K562 (cell line): ENCODE results near the gene GLIPR1L2. TPM values are rescaled to one million over a fixed set of nuclear protein-coding genes. Genes with fewer than 3 reads are reported as not detected.

Experiments used
- ATAC-seq: fragments of 200-7000 bp; cut with Tn5 transposase; 3 replicates; pipeline ENCODE4 v1.9.1; 2020; ENCODE audit warnings: moderate library complexity
- BruUV-seq: library from RNA; stranded (reverse); fragments of 400-500 nt; replicated peaks from 2 replicates; lab custom pipeline; 2021; lab: Mats Ljungman, UMichigan
- CTCF ChIA-PET: fragments of 300-600 bp; formaldehyde crosslinking; extraction: SDS; loops from one replicate; lab custom pipeline; 2021; ENCODE audit warnings: low intra/inter-chr PET ratio; lab: Yijun Ruan, JAX
- POLR2A ChIA-PET: fragments of 300-600, 350-650 bp; sonication (Branson Sonifier 250); formaldehyde crosslinking; extraction: SDS; loops from one replicate; lab custom pipeline; 2021; ENCODE audit warnings: antibody characterized with exemption, inconsistent platforms; lab: Yijun Ruan, JAX
- DNase-seq, 4 experiments: peaks; one replicate each; pipeline versions ENCODE4 v3.0.0 to v3.0.0-alpha.2; 2011 to 2018; ENCODE audit warnings: low spot score in 3 of 4, mixed read lengths in 3 of 4; ENCODE audit errors: extremely low read depth in 1 of 4
- FAIRE-seq: peaks from 2 replicates; lab custom pipeline; 2011; peaks lifted over from hg19 to GRCh38; lab: Jason Lieb, UNC
- H2AFZ ChIP-seq: 2 replicates; pipeline ENCODE4 v1.6.0; 2011; ENCODE audit warnings: low read depth, low read length, control low read depth, inconsistent platforms
- H3K27ac ChIP-seq: fragments of 200-600 bp; 3 replicates; pipeline ENCODE4 v1.8.0; 2011; ENCODE audit warnings: low read depth, mild to moderate bottlenecking, control low read depth, inconsistent platforms, low read length, moderate library complexity, mixed read lengths; ENCODE audit errors: extremely low read depth
- H3K27me3 ChIP-seq, 2 experiments: fragments of 300-600 bp in 1 of 2; 2 replicates in 1 of 2; 3 replicates in 1 of 2; pipeline versions ENCODE4 v1.6.0 to v1.8.0; 2011; ENCODE audit warnings: inconsistent platforms in 2 of 2, low read length in 2 of 2, mild to moderate bottlenecking in 1 of 2, mixed read lengths in 1 of 2, moderate library complexity in 1 of 2; ENCODE audit not compliant: control insufficient read depth in 2 of 2, insufficient read depth in 2 of 2
- H3K36me3 ChIP-seq: fragments of 300-600 bp; 3 replicates; pipeline ENCODE4 v1.8.0; 2011; ENCODE audit warnings: mild to moderate bottlenecking, low read length, inconsistent platforms; ENCODE audit not compliant: control insufficient read depth, insufficient read depth
- H3K4me1 ChIP-seq, 2 experiments: fragments of 200-600 bp in 1 of 2; replicated peaks in 1 of 2; 2 replicates in 1 of 2; 3 replicates in 1 of 2; pipeline versions ENCODE4 v1.5.1 to v1.8.0; 2011; ENCODE audit warnings: inconsistent platforms in 2 of 2, low read length in 2 of 2, mild to moderate bottlenecking in 1 of 2, mixed read lengths in 1 of 2, moderate library complexity in 1 of 2; ENCODE audit not compliant: control insufficient read depth in 2 of 2, insufficient read depth in 2 of 2
- H3K4me2 ChIP-seq: 2 replicates; pipeline ENCODE4 v1.6.1; 2011; ENCODE audit warnings: low read length, control low read depth, inconsistent platforms, mixed read lengths; ENCODE audit not compliant: insufficient read depth
- H3K4me3 ChIP-seq: fragments of 200-600 bp; sonication (generic), shearing (Covaris generic); 2 replicates; pipeline ENCODE4 v1.5.1; 2016; ENCODE audit warnings: control low read depth, inconsistent platforms
- H3K79me2 ChIP-seq: fragments of 200-600 bp; 3 replicates; pipeline ENCODE4 v1.8.0; 2011; ENCODE audit warnings: low read length, inconsistent platforms; ENCODE audit not compliant: control insufficient read depth, insufficient read depth
- H3K9ac ChIP-seq, 2 experiments: 2 replicates each; pipeline versions ENCODE4 v1.6.0 to v1.6.1; 2011; ENCODE audit warnings: low read depth in 2 of 2, low read length in 2 of 2, control low read depth in 1 of 2, inconsistent platforms in 1 of 2, mild to moderate bottlenecking in 1 of 2, mixed read lengths in 1 of 2; ENCODE audit not compliant: insufficient read depth in 1 of 2
- H3K9me1 ChIP-seq: one replicate; pipeline ENCODE4 v1.6.0; 2011; ENCODE audit warnings: inconsistent platforms, mild to moderate bottlenecking, low read length, moderate library complexity; ENCODE audit not compliant: control insufficient read depth, insufficient read depth
- H3K9me3 ChIP-seq: replicated peaks from 2 replicates; pipeline ENCODE4 v1.5.1; 2011; ENCODE audit warnings: low read depth, low read length, inconsistent platforms; ENCODE audit not compliant: control insufficient read depth, insufficient read depth
- H4K20me1 ChIP-seq: replicated peaks from 2 replicates; pipeline ENCODE4 v1.6.1; 2011; ENCODE audit warnings: low read length, inconsistent platforms, mixed read lengths; ENCODE audit not compliant: control insufficient read depth, insufficient read depth
- FOXO4 ChIP-seq: fragments of 450-650 bp; formaldehyde crosslinking; IDR thresholded peaks from 2 replicates; pipeline ENCODE4 v1.4.0; 2020; ENCODE audit warnings: mild to moderate bottlenecking, moderate library complexity
- MAZ ChIP-seq, 2 experiments: fragments of 450-650 bp in 1 of 2; sonication (generic) in 1 of 2; formaldehyde crosslinking; IDR thresholded peaks in 1 of 2; conservative IDR thresholded peaks in 1 of 2; 2 replicates each; pipeline versions ENCODE4 v1.4.0 to v1.5.0; 2020; ENCODE audit warnings: mild to moderate bottlenecking in 1 of 2, missing genetic modification reagents in 1 of 2
- POLR2AphosphoS2 ChIP-seq: IDR thresholded peaks from 2 replicates; pipeline ENCODE4 v1.6.1; 2012; ENCODE audit warnings: low read length, improper control_type of control experiment
- PREB ChIP-seq: sonication (generic); formaldehyde crosslinking; IDR thresholded peaks from 2 replicates; pipeline ENCODE4 v1.8.1; 2023; ENCODE audit warnings: mild to moderate bottlenecking, missing genetic modification reagents
- RBM34 ChIP-seq: fragments of 200-400 bp; formaldehyde crosslinking; IDR thresholded peaks from 2 replicates; pipeline ENCODE4 v1.6.1; 2018; ENCODE audit warnings: low read length, borderline replicate concordance; ENCODE audit not compliant: insufficient read depth
- SIN3A ChIP-seq, 2 experiments: fragments of 150-350 bp in 1 of 2; IDR thresholded peaks; 2 replicates each; pipeline ENCODE4 v1.6.1; 2011 to 2016; ENCODE audit warnings: borderline replicate concordance in 2 of 2, low read depth in 2 of 2, low read length in 2 of 2, mild to moderate bottlenecking in 2 of 2, moderate library complexity in 2 of 2; ENCODE audit not compliant: control insufficient read depth in 1 of 2
- SMAD4 ChIP-seq: fragments of 250-450 bp; sonication (Bioruptor Pico); conservative IDR thresholded peaks from 2 replicates; pipeline ENCODE4 v1.8.0; 2021; ENCODE audit warnings: inconsistent platforms, mild to moderate bottlenecking, moderate library complexity
- SRF ChIP-seq, 2 experiments: fragments of 250-450, 450-650 bp in 1 of 2; sonication (Bioruptor Pico) in 1 of 2; sonication (generic) in 1 of 2; formaldehyde crosslinking; IDR thresholded peaks; 2 replicates each; pipeline versions ENCODE4 v1.5.0 to v1.5.1; 2020 to 2022; ENCODE audit warnings: mild to moderate bottlenecking in 1 of 2, missing genetic modification reagents in 1 of 2
- STAT5B ChIP-seq: fragments of 250-450 bp; sonication (Bioruptor Pico); IDR thresholded peaks from 2 replicates; pipeline ENCODE4 v1.8.0; 2021; ENCODE audit warnings: mild to moderate bottlenecking, inconsistent platforms
- WGBS: fragments of 100-300 bp; shearing (Covaris generic); methylation state at CpG from one replicate; pipeline ENCODE4 v1.1.6; 2016; ENCODE audit warnings: low coverage, mixed read lengths; ENCODE audit not compliant: insufficient coverage; ENCODE audit errors: missing lambda C conversion rate; 5-methylcytosine and 5-hydroxymethylcytosine counted together
- in situ Hi-C: fragments of 300-500 bp; cut with MboI; formaldehyde crosslinking; loops from 4 replicates; pipeline ENCODE4 v1.15.0; 2018; ENCODE audit warnings: inconsistent platforms, mixed read lengths
- intact Hi-C: fragments of 100-400 bp; cut with micrococcal nuclease; formaldehyde crosslinking; loops from 2 replicates; pipeline ENCODE4 v1.14.2; 2022
- polyA plus RNA-seq, 8 experiments: library from polyadenylated mRNA; depleted of rRNA in 4 of 8; stranded (reverse) in 5 of 8; unstranded in 3 of 8; fragments of >200 nt; fragmentation: Nextera tagmentation in 2 of 8; fragmentation: Illumina TruSeq in 1 of 8; extraction: Ambion mirVana in 2 of 8; extraction: Trizol in 1 of 8; gene quantifications; 2 replicates each; pipeline versions ENCODE4 v1.2.1 to v1.2.3, GENCODE V29; 2011 to 2014; ENCODE audit warnings: inconsistent platforms in 1 of 8, missing spikeins in 1 of 8
- total RNA-seq, 7 experiments: library from RNA; depleted of rRNA in 6 of 7; stranded (reverse); fragments of >200 nt in 6 of 7; fragmentation: Illumina TruSeq in 2 of 7; extraction: Trizol in 2 of 7; gene quantifications; 2 replicates each; pipeline versions ENCODE4 v1.2.1 to v1.2.3, GENCODE V29; 2011 to 2021; ENCODE audit warnings: low replicate concordance in 1 of 7
- TF ChIP-seq, protein P1 (sequence below): fragments of 250-450 bp; sonication (Bioruptor Pico); IDR thresholded peaks from 2 replicates; pipeline ENCODE4 v1.8.0; 2021; ENCODE audit warnings: moderate library complexity, mild to moderate bottlenecking, inconsistent platforms

Gene GLIPR1L2
- total and polyA plus RNA-seq, 9 of the 15 experiments (the other 6 are each of a cell fraction or from before 2014, with no cell fraction given): not detected

DNA sequence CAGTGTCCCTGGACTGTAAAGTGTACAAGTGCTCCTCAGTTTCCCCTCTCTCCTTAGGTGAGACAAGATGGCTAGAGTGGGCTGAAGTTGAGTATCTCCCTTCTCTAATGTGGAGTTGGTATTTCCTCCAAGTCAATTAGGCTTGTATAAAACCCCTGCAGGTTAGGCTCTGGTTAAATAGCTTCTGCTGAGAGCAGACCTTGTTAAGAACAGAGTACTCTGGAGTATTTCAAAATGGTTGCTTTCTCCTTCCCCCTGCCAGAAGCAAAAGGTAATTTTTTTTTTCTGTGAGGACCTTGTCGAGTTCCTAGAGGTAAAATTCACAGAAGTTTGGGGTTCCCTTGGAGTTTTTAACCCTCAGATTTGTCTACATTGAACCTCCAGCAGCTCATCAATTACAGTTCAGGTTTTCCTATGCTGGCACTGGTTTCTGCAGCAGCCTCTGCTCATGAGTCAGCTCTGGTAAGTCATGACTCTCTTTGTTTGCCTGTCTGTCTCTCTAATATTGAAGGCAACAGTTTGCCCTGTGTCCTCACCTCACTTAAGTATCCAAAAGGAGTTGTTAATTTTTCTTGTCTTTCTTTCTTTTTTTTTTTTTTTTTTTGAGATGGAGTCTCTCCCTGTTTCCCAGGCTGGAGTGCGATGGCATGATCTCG is 61.9 kb downstream of the GLIPR1L2 start:
- DNase-seq (no peak), ATAC-seq (no peak), FAIRE-seq (no peak)
- 0% methylated on average over 2 of the region's 3 CpGs for WGBS
- H3K9me1 ChIP-seq: no peaks in the 10 kb centered on the region
- no peaks in the 10 kb centered on the region for H3K9me3 ChIP-seq
- no peaks in the 10 kb centered on the region for H3K36me3 ChIP-seq
- POLR2A ChIA-PET: no interaction called here
- H3K27ac ChIP-seq: no peak overlapping the region
- in situ Hi-C loops: no loop called here
- H2AFZ ChIP-seq: no peak overlapping the region
- intact Hi-C loops: no loop called here
- no peaks in the 10 kb centered on the region for H4K20me1 ChIP-seq
- no peak overlapping the region for H3K4me2 ChIP-seq
- no peak overlapping the region for H3K9ac ChIP-seq
- no peaks in the 10 kb centered on the region for H3K27me3 ChIP-seq
- CTCF ChIA-PET: no interaction called here
- no peaks in the 10 kb centered on the region for H3K79me2 ChIP-seq
- no peak for TF ChIP-seq SIN3A (IDR thresholded peaks at IDR 0.05; ENCODE audit: borderline replicate concordance in 2 of 2, control insufficient read depth in 1 of 2, low read depth in 2 of 2, low read length in 2 of 2)
- TF ChIP-seq, all 486 proteins: peak for 0
- BruUV-seq: no TSS peak
- Histone ChIP-seq H3K4me3 (no peak overlapping the region), H3K4me1 (no peaks in the 10 kb centered on the region)

DNA sequence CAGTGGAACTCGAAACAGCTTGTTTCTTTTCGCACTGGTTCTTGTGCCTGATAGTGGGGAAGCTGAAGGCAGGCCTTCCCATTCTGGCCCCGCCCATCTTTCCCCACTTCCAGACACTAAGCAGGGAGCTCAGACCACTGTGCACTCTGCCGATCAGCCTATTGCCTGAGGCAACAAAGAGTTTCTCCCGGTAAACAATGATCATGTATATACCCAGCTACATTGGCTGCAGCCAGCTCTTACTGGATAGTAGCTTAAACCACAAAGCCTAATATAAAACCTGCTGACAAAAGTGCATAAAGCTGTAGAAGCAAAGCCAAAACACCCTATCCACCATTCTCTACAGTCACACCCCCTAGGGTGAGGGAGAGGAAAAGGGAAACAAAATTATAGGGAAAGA is 65.0 kb downstream of the GLIPR1L2 start:
- Histone ChIP-seq H3K27me3 (no peaks in the 10 kb centered on the region), H3K36me3 (no peaks in the 10 kb centered on the region), H3K9ac (no peak overlapping the region), H3K4me1 (no peaks in the 10 kb centered on the region), H3K4me3 (no peak overlapping the region), H3K9me1 (no peaks in the 10 kb centered on the region), H3K79me2 (no peaks in the 10 kb centered on the region), H4K20me1 (no peaks in the 10 kb centered on the region), H3K4me2 (no peak overlapping the region), H2AFZ (no peak overlapping the region), H3K27ac (no peak overlapping the region), H3K9me3 (no peaks in the 10 kb centered on the region)
- no peak for FAIRE-seq
- ChIA-PET CTCF (no interaction called here), POLR2A (interaction anchor here (1.1 kb wide), 1 partner anchor 8 kb away, joined by 5 read pairs; no protein-coding TSS in a partner anchor)
- intact Hi-C loops (no loop called here), in situ Hi-C loops (no loop called here)
- no peak for ATAC-seq
- no TSS peak for BruUV-seq
- DNase-seq: no peak
- WGBS: 0% methylated on average over 5 of the region's 5 CpGs
- TF ChIP-seq POLR2AphosphoS2 (no peak), RBM34 (no peak), PREB (CRISPR knock-in tag) (no peak), SMAD4 (no peak), SRF (CRISPR knock-in tag; IDR thresholded peaks at IDR 0.05) (no peak), STAT5B (CRISPR knock-in tag) (no peak), FOXO4 (CRISPR knock-in tag) (no peak), MAZ (CRISPR knock-in tag; conservative IDR thresholded peaks at IDR 0.05 in 1 of 2, IDR thresholded peaks at IDR 0.05 in 1 of 2) (no peak)
- TF ChIP-seq, protein P1, sequence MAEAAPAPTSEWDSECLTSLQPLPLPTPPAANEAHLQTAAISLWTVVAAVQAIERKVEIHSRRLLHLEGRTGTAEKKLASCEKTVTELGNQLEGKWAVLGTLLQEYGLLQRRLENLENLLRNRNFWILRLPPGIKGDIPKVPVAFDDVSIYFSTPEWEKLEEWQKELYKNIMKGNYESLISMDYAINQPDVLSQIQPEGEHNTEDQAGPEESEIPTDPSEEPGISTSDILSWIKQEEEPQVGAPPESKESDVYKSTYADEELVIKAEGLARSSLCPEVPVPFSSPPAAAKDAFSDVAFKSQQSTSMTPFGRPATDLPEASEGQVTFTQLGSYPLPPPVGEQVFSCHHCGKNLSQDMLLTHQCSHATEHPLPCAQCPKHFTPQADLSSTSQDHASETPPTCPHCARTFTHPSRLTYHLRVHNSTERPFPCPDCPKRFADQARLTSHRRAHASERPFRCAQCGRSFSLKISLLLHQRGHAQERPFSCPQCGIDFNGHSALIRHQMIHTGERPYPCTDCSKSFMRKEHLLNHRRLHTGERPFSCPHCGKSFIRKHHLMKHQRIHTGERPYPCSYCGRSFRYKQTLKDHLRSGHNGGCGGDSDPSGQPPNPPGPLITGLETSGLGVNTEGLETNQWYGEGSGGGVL: no peak
